ENCODE data around the gene NHERF1. TPM values are rescaled to one million over a fixed set of nuclear protein-coding genes. Genes with fewer than 3 reads are reported as not detected.
A peak's percentile ranks its signal among the peaks of the same experiment; 100 is the strongest.

NHERF1 gene
- total and polyA plus RNA-seq, 9 of the 15 experiments (the other 6 are each of a cell fraction or from before 2014, with no cell fraction given), result 11.4 to 79.9 (median 36.9) TPM

- TF ChIP-seq ZNF592 (IDR thresholded peaks at IDR 0.05), result peak; percentile 34; the same call in 1 of the 2 replicates
- TF ChIP-seq U2AF2 (optimal IDR thresholded peaks at IDR 0.05; ENCODE audit: low read depth, low read length), result no peak
- TF ChIP-seq NR2C2 (CRISPR knock-in tag; IDR thresholded peaks at IDR 0.05), result no peak
- peak; percentile 92 for TF ChIP-seq NR2C2 (tag; IDR thresholded peaks at IDR 0.05)
- 0 out of 2 replicates have a peak, but pooled peaks have one; percentile 35 for TF ChIP-seq MYNN (IDR thresholded peaks at IDR 0.05)
- TF ChIP-seq MYNN (CRISPR knock-in tag; IDR thresholded peaks at IDR 0.05), result no peak
- TF ChIP-seq NRF1 (conservative IDR thresholded peaks at IDR 0.05 in 1 of 2, IDR thresholded peaks at IDR 0.05 in 1 of 2), result peak; percentile 79
- TF ChIP-seq HNRNPLL (IDR thresholded peaks at IDR 0.05; ENCODE audit: low read depth, low read length, poor library complexity, severe bottlenecking), result peak; percentile 32
- TF ChIP-seq SRF (CRISPR knock-in tag; IDR thresholded peaks at IDR 0.05), result peak in 1 of 2 experiments; percentile 75; a peak in 1 of 4 replicates
- peak; percentile 67 for TF ChIP-seq ARID1B (IDR thresholded peaks at IDR 0.05)
- no peak for TF ChIP-seq KAT8 (IDR thresholded peaks at IDR 0.05; ENCODE audit: low read depth)
- TF ChIP-seq HMBOX1 (IDR thresholded peaks at IDR 0.05), result peak; percentile 64; the same call in 1 of the 2 replicates
- peak; percentile 29; the same call in 1 of the 2 replicates for TF ChIP-seq GABPA (tag; conservative IDR thresholded peaks at IDR 0.05; ENCODE audit: low read depth)
- 0 out of 2 replicates have a peak, but pooled peaks have one; percentile 41 for TF ChIP-seq ZNF766 (CRISPR knock-in tag; conservative IDR thresholded peaks at IDR 0.05)
- no peak for TF ChIP-seq THRB (CRISPR knock-in tag; conservative IDR thresholded peaks at IDR 0.05)
- TF ChIP-seq ZNF79 (CRISPR knock-in tag; IDR thresholded peaks at IDR 0.05; ENCODE audit: low read depth), result no peak
- TF ChIP-seq MXI1 (IDR thresholded peaks at IDR 0.05; ENCODE audit: low read depth, low read length), result no peak
- TF ChIP-seq ZNF354B (CRISPR knock-in tag; IDR thresholded peaks at IDR 0.05), result no peak
- TF ChIP-seq TCF7 (IDR thresholded peaks at IDR 0.05; ENCODE audit: borderline replicate concordance), result no peak
- peak; percentile 50; the same call in 1 of the 2 replicates for TF ChIP-seq MYC (IDR thresholded peaks at IDR 0.05; ENCODE audit: low read depth, low read length)
- TF ChIP-seq MYC (CRISPR knock-in tag; IDR thresholded peaks at IDR 0.05; ENCODE audit: borderline replicate concordance, low read depth), result no peak
- TF ChIP-seq ZBTB33 (CRISPR knock-in tag; IDR thresholded peaks at IDR 0.05), result no peak
These were observed 1.5 kb upstream of the NHERF1 start (continued) for GRCh38 chr17:74746922-74747321.
